ENCODE measurements around the gene RAET1G.
"Not testable (repeated sequence)": the region's sequence is repeated elsewhere in the genome, so short reads cannot be mapped to it uniquely, and the experiment has no call there.

The RAET1G gene

GRCh38 chr6:149942461-149942829 lies 19.5 kb upstream of the RAET1G start:
- no peak overlapping the region for H3K27ac Mint-ChIP-seq

GRCh38 chr6:149941583-149942460 lies 18.9 kb upstream of the RAET1G start, which contains the start of gene ULBP2:
TSS of gene ULBP2 (plus strand) at chr6:149942014. CDS start at chr6:149942073, 59 bp downstream.
- Mint-ChIP-seq H3K27ac (no peak within 1 kb of the TSS), H3K27me3 (peaks cover 57% of the 10 kb centered on the region), H3K36me3 (ENCODE audit: low read depth) (no peaks in the 10 kb centered on the region), H3K4me3 (peak within 1 kb of the TSS; percentile 88), H3K9me3 (no peaks in the 10 kb centered on the region), H3K4me1 (ENCODE audit: low read depth) (peaks cover 40% of the 10 kb centered on the region)

More at GRCh38 chr6:149942461-149942829, 19.5 kb upstream of the RAET1G start:
- H3K9me3 Mint-ChIP-seq = no peaks in the 10 kb centered on the region
- peaks cover 37% of the 10 kb centered on the region for H3K4me1 Mint-ChIP-seq (ENCODE audit: low read depth)
- peak overlapping the region; percentile 36 for H3K4me3 Mint-ChIP-seq
- no peaks in the 10 kb centered on the region for H3K36me3 Mint-ChIP-seq (ENCODE audit: low read depth)
- peaks cover 51% of the 10 kb centered on the region for H3K27me3 Mint-ChIP-seq

GRCh38 chr6:149940672-149940982 lies 17.7 kb upstream of the RAET1G start:
- Mint-ChIP-seq H3K27ac (no peak overlapping the region), H3K4me3 (no peak overlapping the region), H3K9me3 (no peaks in the 10 kb centered on the region), H3K27me3 (peaks cover 61% of the 10 kb centered on the region), H3K4me1 (ENCODE audit: low read depth) (peaks cover 40% of the 10 kb centered on the region), H3K36me3 (ENCODE audit: low read depth) (no peaks in the 10 kb centered on the region)

- H3K27me3 Mint-ChIP-seq = peaks cover 64% of the 10 kb centered on the region
- no peak overlapping the region for H3K27ac Mint-ChIP-seq
- H3K4me3 Mint-ChIP-seq = no peak overlapping the region
- H3K9me3 Mint-ChIP-seq = no peaks in the 10 kb centered on the region
- no peaks in the 10 kb centered on the region for H3K36me3 Mint-ChIP-seq (ENCODE audit: low read depth)
- peaks cover 43% of the 10 kb centered on the region for H3K4me1 Mint-ChIP-seq (ENCODE audit: low read depth)
These were observed 17.2 kb upstream of the RAET1G start for GRCh38 chr6:149939909-149940671.

GRCh38 chr6:149939356-149939648 lies 16.4 kb upstream of the RAET1G start:
- Mint-ChIP-seq H3K27me3 (peaks cover 72% of the 10 kb centered on the region), H3K4me3 (peak overlapping the region; percentile 76), H3K9me3 (no peaks in the 10 kb centered on the region), H3K36me3 (ENCODE audit: low read depth) (no peaks in the 10 kb centered on the region), H3K27ac (peak overlapping the region; percentile 64), H3K4me1 (ENCODE audit: low read depth) (peaks cover 44% of the 10 kb centered on the region)

GRCh38 chr6:149938571-149939355 lies 15.8 kb upstream of the RAET1G start:
- Mint-ChIP-seq H3K27ac (peak overlapping the region; percentile 64), H3K36me3 (ENCODE audit: low read depth) (no peaks in the 10 kb centered on the region), H3K4me3 (peak overlapping the region; percentile 76), H3K9me3 (no peaks in the 10 kb centered on the region), H3K27me3 (peaks cover 76% of the 10 kb centered on the region), H3K4me1 (ENCODE audit: low read depth) (peaks cover 44% of the 10 kb centered on the region)

GRCh38 chr6:149938013-149938570 lies 15.2 kb upstream of the RAET1G start:
- Mint-ChIP-seq H3K4me1 (ENCODE audit: low read depth) (peaks cover 44% of the 10 kb centered on the region), H3K4me3 (peak overlapping the region; percentile 53)
- H3K27ac Mint-ChIP-seq = not testable (repeated sequence)

GRCh38 chr6:149936743-149937142 lies 13.8 kb upstream of the RAET1G start:
- H3K36me3 Mint-ChIP-seq (ENCODE audit: low read depth) = no peaks in the 10 kb centered on the region
- no peak overlapping the region for H3K4me3 Mint-ChIP-seq
- H3K9me3 Mint-ChIP-seq = no peaks in the 10 kb centered on the region
- H3K4me1 Mint-ChIP-seq (ENCODE audit: low read depth) = peaks cover 41% of the 10 kb centered on the region
- no peak overlapping the region for H3K27ac Mint-ChIP-seq
- H3K27me3 Mint-ChIP-seq = peaks cover 84% of the 10 kb centered on the region

More at GRCh38 chr6:149938013-149938570, 15.2 kb upstream of the RAET1G start:
- H3K36me3 Mint-ChIP-seq (ENCODE audit: low read depth); H3K9me3 Mint-ChIP-seq: not testable (repeated sequence)
- H3K27me3 Mint-ChIP-seq = peaks cover 82% of the 10 kb centered on the region

- Mint-ChIP-seq H3K27ac (no peak overlapping the region), H3K27me3 (peaks cover 84% of the 10 kb centered on the region), H3K4me1 (ENCODE audit: low read depth) (peaks cover 33% of the 10 kb centered on the region), H3K36me3 (ENCODE audit: low read depth) (no peaks in the 10 kb centered on the region), H3K4me3 (no peak overlapping the region), H3K9me3 (no peaks in the 10 kb centered on the region)
These were observed 12.7 kb upstream of the RAET1G start for GRCh38 chr6:149935668-149936067.

- no peaks in the 10 kb centered on the region for H3K9me3 Mint-ChIP-seq
- H3K27me3 Mint-ChIP-seq = peaks cover 84% of the 10 kb centered on the region
- H3K27ac Mint-ChIP-seq = no peak overlapping the region
- peaks cover 29% of the 10 kb centered on the region for H3K4me1 Mint-ChIP-seq (ENCODE audit: low read depth)
- no peak overlapping the region for H3K4me3 Mint-ChIP-seq
- H3K36me3 Mint-ChIP-seq (ENCODE audit: low read depth) = no peaks in the 10 kb centered on the region
These were observed 12.3 kb upstream of the RAET1G start for GRCh38 chr6:149935246-149935645.

- Mint-ChIP-seq H3K27ac (no peak overlapping the region), H3K27me3 (peaks cover 84% of the 10 kb centered on the region), H3K36me3 (ENCODE audit: low read depth) (no peaks in the 10 kb centered on the region), H3K4me1 (ENCODE audit: low read depth) (peaks cover 22% of the 10 kb centered on the region), H3K4me3 (no peak overlapping the region), H3K9me3 (no peaks in the 10 kb centered on the region)
These were observed 11.6 kb upstream of the RAET1G start for GRCh38 chr6:149934249-149935156.

- peaks cover 11% of the 10 kb centered on the region for H3K4me1 Mint-ChIP-seq (ENCODE audit: low read depth)
- H3K9me3 Mint-ChIP-seq = no peaks in the 10 kb centered on the region
- H3K27me3 Mint-ChIP-seq = peaks cover 87% of the 10 kb centered on the region
- H3K4me3 Mint-ChIP-seq = no peak overlapping the region
- H3K27ac Mint-ChIP-seq = no peak overlapping the region
- no peaks in the 10 kb centered on the region for H3K36me3 Mint-ChIP-seq (ENCODE audit: low read depth)
These were observed 10.5 kb upstream of the RAET1G start for GRCh38 chr6:149933461-149933860.

GRCh38 chr6:149933036-149933435 lies 10.1 kb upstream of the RAET1G start:
- no peak overlapping the region for H3K27ac Mint-ChIP-seq
- H3K9me3 Mint-ChIP-seq = no peaks in the 10 kb centered on the region
- no peaks in the 10 kb centered on the region for H3K36me3 Mint-ChIP-seq (ENCODE audit: low read depth)
- H3K4me3 Mint-ChIP-seq = no peak overlapping the region
- peaks cover 7% of the 10 kb centered on the region for H3K4me1 Mint-ChIP-seq (ENCODE audit: low read depth)
- H3K27me3 Mint-ChIP-seq = peaks cover 92% of the 10 kb centered on the region

- H3K4me3 Mint-ChIP-seq = no peak overlapping the region
- peaks cover 4% of the 10 kb centered on the region for H3K4me1 Mint-ChIP-seq (ENCODE audit: low read depth)
- no peaks in the 10 kb centered on the region for H3K9me3 Mint-ChIP-seq
- H3K36me3 Mint-ChIP-seq (ENCODE audit: low read depth) = no peaks in the 10 kb centered on the region
- no peak overlapping the region for H3K27ac Mint-ChIP-seq
- peaks cover 90% of the 10 kb centered on the region for H3K27me3 Mint-ChIP-seq
These were observed 8.6 kb upstream of the RAET1G start for GRCh38 chr6:149931501-149931900.
